Panc1 (cell line): ENCODE results near the gene OR4D2. TPM values are rescaled to one million over a fixed set of nuclear protein-coding genes. Genes with fewer than 3 reads are reported as not detected.
"Not testable (repeated sequence)": the region's sequence is repeated elsewhere in the genome, so short reads cannot be mapped to it uniquely, and the experiment has no call there.

ENCODE experiments used
- ATAC-seq: fragments of 200-7000 bp; cut with Tn5 transposase; 2 replicates; pipeline ENCODE4 v1.9.1; 2020; ENCODE audit warnings: mild to moderate bottlenecking, moderate library complexity
- BruUV-seq: library from RNA; stranded (reverse); fragments of 400-500 nt; replicated peaks from 2 replicates; lab custom pipeline; 2021; lab: Mats Ljungman, UMichigan
- CTCF ChIA-PET: fragments of 300-600 bp; sonication (Branson Sonifier 250); formaldehyde crosslinking; loops from one replicate; lab custom pipeline; 2022; ENCODE audit warnings: antibody characterized with exemption; lab: Charles Lee
- POLR2A ChIA-PET: fragments of 300-600 bp; sonication (Branson Sonifier 250); formaldehyde crosslinking; loops from one replicate; lab custom pipeline; 2022; ENCODE audit warnings: antibody characterized with exemption; lab: Charles Lee
- DNase-seq: peaks from one replicate; pipeline ENCODE4 v3.0.0-alpha.2; 2010; ENCODE audit warnings: low read depth, low spot score
- H3K27ac ChIP-seq: 2 replicates; pipeline ENCODE4 v1.5.1; 2011; ENCODE audit warnings: mild to moderate bottlenecking, low read length, inconsistent platforms
- H3K27me3 ChIP-seq: fragments of 200-500 bp; sonication (Bioruptor generic); 2 replicates; pipeline ENCODE4 v1.6.0; 2014; ENCODE audit warnings: low read length, inconsistent platforms; ENCODE audit not compliant: control insufficient read depth, insufficient read depth
- H3K36me3 ChIP-seq: fragments of 200-500 bp; sonication (Bioruptor generic); 2 replicates; pipeline ENCODE4 v1.5.1; 2014; ENCODE audit warnings: inconsistent platforms, mild to moderate bottlenecking, low read length, moderate library complexity; ENCODE audit not compliant: control insufficient read depth, insufficient read depth
- H3K4me1 ChIP-seq: 2 replicates; pipeline ENCODE4 v1.5.1; 2011; ENCODE audit warnings: inconsistent platforms, mild to moderate bottlenecking, low read length, moderate library complexity; ENCODE audit not compliant: control insufficient read depth, insufficient read depth
- H3K4me3 ChIP-seq, 2 experiments: 2 replicates each; pipeline ENCODE4 v1.5.1; 2011 to 2012; ENCODE audit warnings: low read depth in 2 of 2, low read length in 2 of 2, mild to moderate bottlenecking in 2 of 2, inconsistent platforms in 1 of 2, moderate library complexity in 1 of 2
- H3K9me3 ChIP-seq: fragments of 200-500 bp; sonication (Bioruptor generic); 2 replicates; pipeline ENCODE4 v1.5.1; 2014; ENCODE audit warnings: low read depth, mild to moderate bottlenecking, inconsistent platforms, low read length, moderate library complexity; ENCODE audit not compliant: control insufficient read depth, insufficient read depth
- POLR2AphosphoS5 ChIP-seq: IDR thresholded peaks from 2 replicates; pipeline ENCODE4 v1.6.1; 2012; ENCODE audit warnings: mild to moderate bottlenecking, low read depth, low read length, moderate library complexity
- SIN3A ChIP-seq: IDR thresholded peaks from 2 replicates; pipeline ENCODE4 v1.6.1; 2012; ENCODE audit warnings: low read depth, mild to moderate bottlenecking, low read length, moderate library complexity, borderline replicate concordance; ENCODE audit not compliant: insufficient read depth
- TCF7L2 ChIP-seq: IDR thresholded peaks from 2 replicates; pipeline ENCODE4 v1.6.1; 2011; ENCODE audit warnings: mild to moderate bottlenecking, low read depth, low read length, inconsistent platforms
- in situ Hi-C: cut with HindIII; loops from 2 replicates; pipeline ENCODE4 v1.10.0; 2016; ENCODE audit warnings: low sequenced_read_pairs, low pct_unique_long_range_greater_than_20kb
- intact Hi-C: fragments of 100-400 bp; cut with micrococcal nuclease; formaldehyde crosslinking; loops from one replicate; pipeline ENCODE4 v1.10.0; 2022; ENCODE audit not compliant: unreplicated experiment
- total RNA-seq: library from RNA; stranded (reverse); gene quantifications from one replicate; pipeline ENCODE4 v1.2.1, GENCODE V29; 2021; ENCODE audit not compliant: unreplicated experiment
- TF ChIP-seq, protein P1 (sequence below), 2 experiments: IDR thresholded peaks; 2 replicates each; pipeline ENCODE4 v1.6.1; 2011 to 2012; ENCODE audit warnings: low read depth in 2 of 2, control low read depth in 1 of 2, low read length in 1 of 2, mild to moderate bottlenecking in 1 of 2, moderate library complexity in 1 of 2; ENCODE audit not compliant: insufficient read depth in 1 of 2
- TF ChIP-seq, protein P2 (sequence below): fragments of 450-650 bp; IDR thresholded peaks from 2 replicates; pipeline ENCODE4 v1.5.1; 2017; ENCODE audit warnings: mild to moderate bottlenecking

The OR4D2 gene
- total RNA-seq, 1 experiment from 2014 or later = not detected

DNA sequence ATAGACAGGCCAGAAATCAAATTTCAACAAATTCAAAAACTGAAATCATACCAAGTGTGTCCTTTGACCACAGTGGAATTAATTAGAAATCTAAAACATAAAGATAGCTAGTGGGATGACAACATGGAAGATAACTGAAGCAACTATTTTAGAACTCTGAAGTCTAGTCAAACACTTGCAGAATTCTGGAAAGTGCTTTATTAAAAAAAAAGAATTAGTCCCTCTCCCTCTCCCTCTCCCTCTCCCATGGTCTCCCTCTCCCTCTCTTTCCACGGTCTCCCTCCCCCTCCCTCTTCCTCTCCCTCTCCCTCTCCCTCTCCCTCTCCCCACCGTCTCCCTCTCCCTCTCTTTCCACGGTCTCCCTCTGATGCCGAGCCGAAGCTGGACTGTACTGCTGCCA, 25.3 kb upstream of the OR4D2 start:
- ChIA-PET CTCF (no interaction called here), POLR2A (no interaction called here)
- in situ Hi-C loops = no loop called here
- Histone ChIP-seq H3K27me3 (peaks cover 44% of the 10 kb centered on the region), H3K27ac (no peak overlapping the region), H3K36me3 (no peaks in the 10 kb centered on the region), H3K4me1 (no peaks in the 10 kb centered on the region), H3K9me3 (peaks cover 9% of the 10 kb centered on the region; the same call in 1 of the 2 replicates), H3K4me3 (no peak overlapping the region)
- DNase-seq (no peak), ATAC-seq (no peak)
- TF ChIP-seq, protein P1, sequence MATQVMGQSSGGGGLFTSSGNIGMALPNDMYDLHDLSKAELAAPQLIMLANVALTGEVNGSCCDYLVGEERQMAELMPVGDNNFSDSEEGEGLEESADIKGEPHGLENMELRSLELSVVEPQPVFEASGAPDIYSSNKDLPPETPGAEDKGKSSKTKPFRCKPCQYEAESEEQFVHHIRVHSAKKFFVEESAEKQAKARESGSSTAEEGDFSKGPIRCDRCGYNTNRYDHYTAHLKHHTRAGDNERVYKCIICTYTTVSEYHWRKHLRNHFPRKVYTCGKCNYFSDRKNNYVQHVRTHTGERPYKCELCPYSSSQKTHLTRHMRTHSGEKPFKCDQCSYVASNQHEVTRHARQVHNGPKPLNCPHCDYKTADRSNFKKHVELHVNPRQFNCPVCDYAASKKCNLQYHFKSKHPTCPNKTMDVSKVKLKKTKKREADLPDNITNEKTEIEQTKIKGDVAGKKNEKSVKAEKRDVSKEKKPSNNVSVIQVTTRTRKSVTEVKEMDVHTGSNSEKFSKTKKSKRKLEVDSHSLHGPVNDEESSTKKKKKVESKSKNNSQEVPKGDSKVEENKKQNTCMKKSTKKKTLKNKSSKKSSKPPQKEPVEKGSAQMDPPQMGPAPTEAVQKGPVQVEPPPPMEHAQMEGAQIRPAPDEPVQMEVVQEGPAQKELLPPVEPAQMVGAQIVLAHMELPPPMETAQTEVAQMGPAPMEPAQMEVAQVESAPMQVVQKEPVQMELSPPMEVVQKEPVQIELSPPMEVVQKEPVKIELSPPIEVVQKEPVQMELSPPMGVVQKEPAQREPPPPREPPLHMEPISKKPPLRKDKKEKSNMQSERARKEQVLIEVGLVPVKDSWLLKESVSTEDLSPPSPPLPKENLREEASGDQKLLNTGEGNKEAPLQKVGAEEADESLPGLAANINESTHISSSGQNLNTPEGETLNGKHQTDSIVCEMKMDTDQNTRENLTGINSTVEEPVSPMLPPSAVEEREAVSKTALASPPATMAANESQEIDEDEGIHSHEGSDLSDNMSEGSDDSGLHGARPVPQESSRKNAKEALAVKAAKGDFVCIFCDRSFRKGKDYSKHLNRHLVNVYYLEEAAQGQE (IDR thresholded peaks at IDR 0.05; ENCODE audit: insufficient read depth in 1 of 2, low read depth in 2 of 2, low read length in 1 of 2) = no peak
- TF ChIP-seq, protein P2, sequence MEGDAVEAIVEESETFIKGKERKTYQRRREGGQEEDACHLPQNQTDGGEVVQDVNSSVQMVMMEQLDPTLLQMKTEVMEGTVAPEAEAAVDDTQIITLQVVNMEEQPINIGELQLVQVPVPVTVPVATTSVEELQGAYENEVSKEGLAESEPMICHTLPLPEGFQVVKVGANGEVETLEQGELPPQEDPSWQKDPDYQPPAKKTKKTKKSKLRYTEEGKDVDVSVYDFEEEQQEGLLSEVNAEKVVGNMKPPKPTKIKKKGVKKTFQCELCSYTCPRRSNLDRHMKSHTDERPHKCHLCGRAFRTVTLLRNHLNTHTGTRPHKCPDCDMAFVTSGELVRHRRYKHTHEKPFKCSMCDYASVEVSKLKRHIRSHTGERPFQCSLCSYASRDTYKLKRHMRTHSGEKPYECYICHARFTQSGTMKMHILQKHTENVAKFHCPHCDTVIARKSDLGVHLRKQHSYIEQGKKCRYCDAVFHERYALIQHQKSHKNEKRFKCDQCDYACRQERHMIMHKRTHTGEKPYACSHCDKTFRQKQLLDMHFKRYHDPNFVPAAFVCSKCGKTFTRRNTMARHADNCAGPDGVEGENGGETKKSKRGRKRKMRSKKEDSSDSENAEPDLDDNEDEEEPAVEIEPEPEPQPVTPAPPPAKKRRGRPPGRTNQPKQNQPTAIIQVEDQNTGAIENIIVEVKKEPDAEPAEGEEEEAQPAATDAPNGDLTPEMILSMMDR = no peak
- BruUV-seq = no TSS peak
- intact Hi-C loops = no loop called here

GRCh38 chr17:58143335-58143734, 23.4 kb upstream of the OR4D2 start:
- H3K4me3 ChIP-seq, CTCF ChIA-PET, BruUV-seq, DNase-seq, H3K9me3 ChIP-seq, ATAC-seq, POLR2A ChIA-PET, H3K36me3 ChIP-seq, H3K4me1 ChIP-seq, in situ Hi-C loops, intact Hi-C loops, H3K27ac ChIP-seq: not testable (repeated sequence)
- peaks cover 35% of the 10 kb centered on the region for H3K27me3 ChIP-seq

GRCh38 chr17:58144801-58145200, 22.0 kb upstream of the OR4D2 start:
- TF ChIP-seq TCF7L2 (no peak), SIN3A (no peak), POLR2AphosphoS5 (no peak)
- TF ChIP-seq, protein P1 (IDR thresholded peaks at IDR 0.05; ENCODE audit: insufficient read depth in 1 of 2, low read depth in 2 of 2, low read length in 1 of 2) = no peak
- TF ChIP-seq, protein P2 = no peak
- intact Hi-C loops = no loop called here
- Histone ChIP-seq H3K4me1 (no peaks in the 10 kb centered on the region), H3K36me3 (no peaks in the 10 kb centered on the region), H3K4me3 (no peak overlapping the region), H3K9me3 (peaks cover 9% of the 10 kb centered on the region; the same call in 1 of the 2 replicates), H3K27ac (no peak overlapping the region), H3K27me3 (peaks cover 41% of the 10 kb centered on the region)
- ChIA-PET CTCF (no interaction called here), POLR2A (interaction anchor here (0.5 kb wide), 1 partner anchor 73 kb away, joined by 6 read pairs; no protein-coding TSS in a partner anchor)
- in situ Hi-C loops = no loop called here
- no TSS peak for BruUV-seq
- DNase-seq (no peak), ATAC-seq (no peak)
